Dedifferentiated amniotic fluid mesenchymal stem cell (primary cell): ENCODE measurements around the gene MBOAT7.
"Not testable (repeated sequence)": the region's sequence is repeated elsewhere in the genome, so short reads cannot be mapped to it uniquely, and the experiment has no call there.

Source experiments
- DNase-seq: peaks from one replicate; pipeline ENCODE4 v3.0.0-alpha.2; 2016; ENCODE audit errors: extremely low spot score

Gene MBOAT7

GRCh38 chr19:54189735-54190502 is 539 bp upstream of the MBOAT7 start:
- DNase-seq: peak; percentile 100

- DNase-seq: peak; percentile 33
Observed at GRCh38 chr19:54188215-54188871, 1.0 kb downstream of the MBOAT7 start.

GRCh38 chr19:54186934-54187381 is 2.4 kb downstream of the MBOAT7 start:
- no peak for DNase-seq

GRCh38 chr19:54186351-54186750 is 3.0 kb downstream of the MBOAT7 start:
- no peak for DNase-seq

- DNase-seq: no peak
Observed at GRCh38 chr19:54183431-54183830, 5.9 kb downstream of the MBOAT7 start.

GRCh38 chr19:54181894-54182293 is 7.5 kb downstream of the MBOAT7 start:
- DNase-seq: not testable (repeated sequence)

- DNase-seq: no peak
Observed at GRCh38 chr19:54180691-54181091, 8.7 kb downstream of the MBOAT7 start.

GRCh38 chr19:54179921-54180461 is 9.4 kb downstream of the MBOAT7 start:
- no peak for DNase-seq

- DNase-seq: no peak
Observed at GRCh38 chr19:54179262-54179852, 10.0 kb downstream of the MBOAT7 start.

- DNase-seq: no peak
Observed at GRCh38 chr19:54178581-54179261, 10.7 kb downstream of the MBOAT7 start.

GRCh38 chr19:54173951-54174834 is 15.2 kb downstream of the MBOAT7 start:
- DNase-seq: no peak

GRCh38 chr19:54173359-54173699 is 16.1 kb downstream of the MBOAT7 start:
- no peak for DNase-seq

- no peak for DNase-seq
Observed at GRCh38 chr19:54172471-54173358, 16.7 kb downstream of the MBOAT7 start, which contains the start of gene TMC4. TSS of gene TMC4 (minus strand) at chr19:54173160. CDS start at chr19:54173117, 43 bp downstream.

- DNase-seq: not testable (repeated sequence)
Observed at GRCh38 chr19:54171736-54172431, 17.5 kb downstream of the MBOAT7 start.

- no peak for DNase-seq
Observed at GRCh38 chr19:54169149-54169740, 20.1 kb downstream of the MBOAT7 start.

GRCh38 chr19:54168174-54168917 is 21.0 kb downstream of the MBOAT7 start:
- peak; percentile 86 for DNase-seq

GRCh38 chr19:54165222-54165621 is 24.2 kb downstream of the MBOAT7 start:
- no peak for DNase-seq
